Chondrocyte (in vitro differentiated cells): ENCODE measurements around the gene PPP2R5C. TPM values are rescaled to one million over a fixed set of nuclear protein-coding genes. Genes with fewer than 3 reads are reported as not detected.

Experiments
- DNase-seq: peaks from one replicate; pipeline ENCODE4 v3.0.0; 2021; ENCODE audit warnings: mixed read lengths, low spot score
- H3K27ac Mint-ChIP-seq: one replicate; pipeline ENCODE4 v1.8.0; 2021; ENCODE audit warnings: mild to moderate bottlenecking, moderate library complexity, mixed read lengths; ENCODE audit not compliant: unreplicated experiment
- H3K27me3 Mint-ChIP-seq: 2 replicates; pipeline ENCODE4 v1.8.0; 2021; ENCODE audit warnings: low read depth, mixed read lengths
- H3K36me3 Mint-ChIP-seq: 2 replicates; pipeline ENCODE4 v1.8.0; 2021; ENCODE audit warnings: low read depth, mixed read lengths
- H3K4me1 Mint-ChIP-seq: 2 replicates; pipeline ENCODE4 v1.8.0; 2021; ENCODE audit warnings: low read depth, mild to moderate bottlenecking, mixed read lengths
- H3K4me3 Mint-ChIP-seq: one replicate; pipeline ENCODE4 v1.8.0; 2021; ENCODE audit warnings: mild to moderate bottlenecking, moderate library complexity, mixed read lengths; ENCODE audit not compliant: unreplicated experiment
- H3K9me3 Mint-ChIP-seq: 2 replicates; pipeline ENCODE4 v1.8.0; 2021; ENCODE audit warnings: low read depth, mixed read lengths
- CTCF ChIP-seq: fragments of 200-600 bp; sonication (generic); IDR thresholded peaks from 2 replicates; pipeline ENCODE4 v1.5.0; 2021; ENCODE audit warnings: antibody characterized with exemption, mild to moderate bottlenecking, moderate library complexity
- total RNA-seq: library from RNA; stranded (reverse); gene quantifications from 3 replicates; pipeline ENCODE4 v1.2.1, GENCODE V29; 2021

PPP2R5C gene
- total RNA-seq, 1 donor from 2014 or later = 95.0 TPM

- no peak overlapping the region for H3K27ac Mint-ChIP-seq
- peaks cover 3% of the 10 kb centered on the region for H3K9me3 Mint-ChIP-seq
- DNase-seq = no peak
- no peak for TF ChIP-seq CTCF
- H3K36me3 Mint-ChIP-seq = peaks cover 7% of the 10 kb centered on the region
- H3K4me1 Mint-ChIP-seq = peaks cover 3% of the 10 kb centered on the region
- no peak overlapping the region for H3K4me3 Mint-ChIP-seq
- H3K27me3 Mint-ChIP-seq = no peaks in the 10 kb centered on the region
These were observed 66.5 kb downstream of the PPP2R5C start for GRCh38 chr14:101828046-101828445.

- DNase-seq = no peak
- no peak overlapping the region for H3K4me3 Mint-ChIP-seq
- peaks cover 2% of the 10 kb centered on the region for H3K36me3 Mint-ChIP-seq
- H3K4me1 Mint-ChIP-seq = peaks cover 18% of the 10 kb centered on the region
- TF ChIP-seq CTCF = no peak
- peaks cover 3% of the 10 kb centered on the region for H3K9me3 Mint-ChIP-seq
- no peak overlapping the region for H3K27ac Mint-ChIP-seq
- no peaks in the 10 kb centered on the region for H3K27me3 Mint-ChIP-seq
These were observed 68.8 kb downstream of the PPP2R5C start for GRCh38 chr14:101830271-101830670.

GRCh38 chr14:101833045-101833444, 71.5 kb downstream of the PPP2R5C start:
- no peak for TF ChIP-seq CTCF
- no peaks in the 10 kb centered on the region for H3K27me3 Mint-ChIP-seq
- no peak for DNase-seq
- H3K27ac Mint-ChIP-seq = no peak overlapping the region
- peaks cover 38% of the 10 kb centered on the region for H3K4me1 Mint-ChIP-seq
- H3K4me3 Mint-ChIP-seq = no peak overlapping the region
- no peaks in the 10 kb centered on the region for H3K36me3 Mint-ChIP-seq
- no peaks in the 10 kb centered on the region for H3K9me3 Mint-ChIP-seq

GRCh38 chr14:101834397-101834796, 72.9 kb downstream of the PPP2R5C start:
- Mint-ChIP-seq H3K36me3 (no peaks in the 10 kb centered on the region), H3K4me1 (peaks cover 39% of the 10 kb centered on the region), H3K27me3 (no peaks in the 10 kb centered on the region), H3K9me3 (no peaks in the 10 kb centered on the region), H3K27ac (no peak overlapping the region), H3K4me3 (no peak overlapping the region)
- DNase-seq = no peak
- TF ChIP-seq CTCF = no peak

- Mint-ChIP-seq H3K4me1 (peaks cover 41% of the 10 kb centered on the region), H3K36me3 (no peaks in the 10 kb centered on the region), H3K27ac (peak overlapping the region; percentile 74), H3K4me3 (no peak overlapping the region), H3K27me3 (no peaks in the 10 kb centered on the region), H3K9me3 (no peaks in the 10 kb centered on the region)
- no peak for DNase-seq
- TF ChIP-seq CTCF = no peak
These were observed 73.5 kb downstream of the PPP2R5C start for GRCh38 chr14:101834800-101835547.
